EH (cell line): ENCODE measurements around the gene FCN1.
"Not testable (repeated sequence)": the region's sequence is repeated elsewhere in the genome, so short reads cannot be mapped to it uniquely, and the experiment has no call there.

Experiments
- DNase-seq: peaks from one replicate; pipeline ENCODE4 v3.0.0-alpha.2; 2015; ENCODE audit warnings: low read depth

The FCN1 gene

DNA sequence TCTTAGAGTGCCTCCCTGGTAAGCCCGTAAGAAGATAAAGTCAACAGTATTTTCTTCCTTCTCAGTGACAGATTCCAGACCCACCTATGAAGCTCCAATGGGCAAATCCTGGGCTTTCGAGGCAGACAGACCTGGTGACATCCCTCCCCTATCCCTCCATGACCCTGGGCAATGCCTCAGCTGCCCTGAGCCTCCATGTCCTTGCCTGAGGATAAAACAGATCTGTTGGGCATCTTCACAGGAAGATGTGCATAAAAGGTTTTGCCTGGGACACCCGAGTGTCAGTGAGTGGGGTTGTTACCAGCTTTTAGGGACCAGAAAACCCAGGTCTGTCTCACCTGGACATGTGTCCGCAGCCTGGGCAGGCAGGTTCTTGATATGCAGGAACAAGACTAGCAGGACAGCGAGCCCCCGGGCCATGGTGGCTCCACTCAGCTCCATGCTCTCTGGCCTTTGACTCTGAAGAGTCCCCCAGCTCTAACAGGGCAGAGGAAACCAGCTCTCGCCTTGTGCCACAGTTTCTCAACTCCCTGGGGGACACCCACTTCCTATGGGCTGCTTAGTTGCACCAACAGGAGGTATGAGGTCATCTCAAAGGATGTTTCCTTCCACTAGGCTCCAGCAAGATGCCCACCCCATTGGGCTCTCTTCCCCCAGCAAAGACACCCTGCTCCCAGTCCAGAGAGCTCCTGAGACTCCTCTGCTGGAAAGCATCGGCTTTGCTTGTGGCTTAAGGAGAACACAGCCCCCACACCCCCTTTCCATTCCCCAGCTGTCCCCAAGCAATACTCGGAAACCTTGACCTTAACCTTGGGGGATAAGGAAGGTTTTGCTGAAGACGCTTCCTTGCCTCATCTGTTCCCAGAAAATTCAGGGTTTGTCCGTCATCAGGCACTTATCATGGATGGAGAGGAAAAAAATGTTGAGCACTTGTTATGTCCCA is at the start of gene FCN1:
TSS of gene FCN1 (minus strand) at position 482 of the 943 bp plus-strand sequence. CDS start at position 441, 41 bp downstream.
- no peak for DNase-seq

GRCh38 chr9:134966697-134967546 is 49.2 kb upstream of the FCN1 start:
- no peak for DNase-seq

DNA sequence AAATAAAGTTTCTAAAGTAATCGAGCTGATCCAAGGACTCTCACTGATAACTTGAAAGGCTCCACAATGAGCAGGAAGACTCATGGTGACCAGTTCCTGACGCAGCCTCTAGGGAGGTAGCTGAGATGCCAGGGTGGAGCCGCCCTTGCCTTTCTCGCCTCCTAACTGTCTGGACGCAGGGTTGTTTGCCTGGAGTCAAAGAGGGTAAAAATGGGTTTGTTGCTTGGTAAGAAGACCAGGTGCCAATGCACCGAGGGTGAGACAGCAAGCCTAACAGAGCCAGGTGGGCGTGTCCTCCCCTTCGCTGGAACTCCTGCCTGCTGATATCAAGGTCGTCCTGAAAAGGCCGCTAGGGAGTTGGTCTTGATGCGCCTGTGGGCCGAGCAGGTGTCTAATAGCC is 48.6 kb upstream of the FCN1 start:
- DNase-seq: no peak

DNA sequence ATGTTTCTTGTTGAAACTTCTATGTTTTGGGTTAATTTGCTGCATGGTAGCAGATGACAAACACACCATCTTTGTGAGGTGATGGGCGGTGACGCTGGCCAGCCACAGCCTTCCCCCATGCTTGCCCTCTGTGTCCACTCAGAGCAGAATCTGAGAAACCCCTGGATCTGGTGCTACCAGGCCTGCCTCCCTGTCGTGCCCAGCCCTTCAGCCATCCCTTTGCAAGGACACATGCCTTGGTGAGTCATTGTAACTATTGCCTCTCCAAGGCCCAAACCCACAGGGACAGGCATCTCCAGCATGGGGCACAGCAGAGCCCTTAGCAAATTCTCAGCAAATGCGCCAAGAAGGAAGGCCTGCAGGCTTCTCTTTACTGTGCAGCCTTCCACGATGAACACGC is 48.1 kb upstream of the FCN1 start:
- no peak for DNase-seq

- DNase-seq: no peak
These were observed 47.7 kb upstream of the FCN1 start for GRCh38 chr9:134965411-134965810.

DNA sequence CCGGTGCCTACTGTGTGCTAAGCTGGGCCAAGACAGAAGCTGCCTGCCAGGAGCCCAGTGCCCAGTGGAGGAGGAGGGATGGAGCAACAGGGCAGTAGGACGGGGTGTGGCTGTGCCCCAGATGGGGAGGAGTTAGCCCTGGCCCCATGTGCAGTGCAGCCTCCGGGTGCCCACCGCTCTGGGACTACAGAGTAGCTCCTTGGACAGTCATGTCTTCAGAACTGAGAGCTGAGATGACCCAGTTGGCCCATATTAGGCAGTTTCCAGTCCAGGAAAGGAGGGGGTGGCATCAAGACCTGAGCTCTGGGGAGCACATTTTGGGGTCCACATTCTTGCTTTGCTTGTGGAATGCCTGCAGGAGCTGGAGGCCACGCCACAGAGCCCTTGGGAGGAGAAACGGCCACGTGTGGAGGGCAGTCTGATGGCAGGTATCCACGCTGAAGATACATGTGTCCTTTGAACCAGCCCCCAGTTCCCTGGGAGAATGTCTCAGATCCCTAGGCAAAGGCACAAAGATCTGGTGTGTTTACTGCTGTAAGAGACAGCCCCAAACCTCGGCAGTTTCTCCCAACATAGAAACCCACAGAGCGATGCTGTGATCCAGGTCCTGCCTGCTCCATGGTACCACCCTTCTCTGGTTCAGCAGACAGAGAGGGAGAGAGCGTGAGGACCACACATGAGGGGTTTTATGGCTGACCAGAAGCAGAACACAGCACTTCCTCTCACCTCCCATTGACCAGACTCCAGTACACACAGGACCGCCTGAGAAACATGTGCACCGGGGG is 46.8 kb upstream of the FCN1 start:
- DNase-seq: no peak

DNA sequence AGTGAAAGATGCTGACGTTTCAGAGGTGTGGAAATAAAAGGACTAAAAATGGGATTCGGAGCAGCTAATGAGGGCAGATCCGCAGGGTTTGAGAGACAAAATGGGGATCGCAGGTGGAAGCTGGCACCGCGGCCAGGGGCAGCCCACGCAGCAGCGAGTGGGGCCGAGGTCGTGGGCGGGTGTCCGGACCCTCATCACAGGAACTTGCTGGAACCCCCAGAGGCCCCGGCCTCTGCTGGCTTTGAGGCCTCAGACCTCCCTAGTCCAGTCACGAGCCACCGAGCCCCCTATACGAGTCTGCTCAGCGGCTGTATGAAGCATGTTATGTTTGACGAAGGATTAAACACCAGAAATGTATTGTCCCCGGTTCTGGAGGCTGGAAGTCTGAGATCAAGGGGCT is 45.8 kb upstream of the FCN1 start:
- no peak for DNase-seq

- no peak for DNase-seq
These were observed 45.3 kb upstream of the FCN1 start for GRCh38 chr9:134962973-134963364.

DNA sequence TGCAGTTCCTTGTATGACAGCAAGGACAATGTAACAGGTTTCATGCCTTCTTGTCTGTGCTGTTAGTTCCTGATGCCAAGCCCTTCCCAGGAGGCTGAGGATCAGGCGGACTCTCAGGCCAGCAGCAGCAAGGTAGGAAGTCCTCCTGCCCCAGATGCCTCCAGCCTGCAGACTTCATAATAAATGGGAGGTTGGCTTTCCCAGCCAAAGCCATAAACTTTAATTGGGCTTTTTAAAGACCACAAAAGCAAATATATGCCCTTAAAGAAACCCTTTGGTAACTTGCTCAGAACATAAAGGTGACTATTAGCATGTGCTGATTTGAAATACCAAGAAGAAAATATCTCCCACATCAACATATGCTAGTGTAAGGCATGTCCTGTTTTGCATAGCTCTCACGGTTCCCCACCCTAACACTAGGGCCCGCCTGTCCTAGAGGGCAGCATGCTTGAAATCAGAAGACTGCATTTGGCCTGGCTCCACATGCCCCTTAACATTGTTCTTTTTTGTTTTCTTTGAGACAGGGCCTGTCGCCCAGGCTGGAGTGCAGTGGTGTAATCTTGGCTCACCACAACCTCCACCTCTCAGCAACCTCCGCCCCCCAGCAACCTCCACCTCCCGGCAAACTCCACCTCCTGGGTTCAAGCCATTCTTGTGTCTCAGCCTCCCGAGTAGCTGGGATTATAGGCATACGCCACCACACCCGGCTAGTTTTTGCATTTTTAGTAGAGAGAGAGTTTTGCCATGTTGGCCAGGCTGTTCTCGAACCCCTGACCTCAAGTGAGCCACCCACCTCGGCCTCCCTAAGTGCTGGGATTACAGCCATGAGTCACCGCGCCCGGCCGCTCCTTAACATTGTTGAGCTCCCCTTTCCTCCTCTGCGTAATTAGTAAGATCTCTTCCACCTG is 44.6 kb upstream of the FCN1 start:
- DNase-seq: no peak

- no peak for DNase-seq
These were observed 43.8 kb upstream of the FCN1 start for GRCh38 chr9:134961331-134962064.

DNA sequence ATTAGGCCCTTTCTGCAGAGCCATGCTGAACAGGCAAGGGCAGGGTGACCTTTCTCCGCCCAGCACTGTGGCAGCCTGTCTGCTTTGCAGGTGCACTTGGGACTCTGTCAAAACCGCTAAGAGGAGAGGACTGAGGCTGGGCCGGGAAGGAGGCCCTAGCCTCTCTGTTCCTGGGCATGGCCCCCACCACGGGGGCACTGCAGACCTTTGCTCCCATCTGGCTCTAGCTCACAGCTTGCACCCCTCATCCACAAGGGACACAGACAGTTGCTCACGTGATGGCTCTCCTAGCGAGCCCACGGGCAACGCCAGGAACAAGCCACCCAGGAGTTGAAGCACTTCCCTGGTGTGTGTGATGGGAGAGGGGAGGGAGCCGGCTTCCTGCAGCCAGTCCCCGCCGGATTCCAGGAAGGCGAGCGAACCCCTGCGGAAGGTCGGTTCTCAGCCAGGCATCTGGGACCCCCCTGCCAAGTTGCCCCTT is 43.0 kb upstream of the FCN1 start:
- no peak for DNase-seq

- no peak for DNase-seq
These were observed 42.2 kb upstream of the FCN1 start for GRCh38 chr9:134959971-134960310.

DNA sequence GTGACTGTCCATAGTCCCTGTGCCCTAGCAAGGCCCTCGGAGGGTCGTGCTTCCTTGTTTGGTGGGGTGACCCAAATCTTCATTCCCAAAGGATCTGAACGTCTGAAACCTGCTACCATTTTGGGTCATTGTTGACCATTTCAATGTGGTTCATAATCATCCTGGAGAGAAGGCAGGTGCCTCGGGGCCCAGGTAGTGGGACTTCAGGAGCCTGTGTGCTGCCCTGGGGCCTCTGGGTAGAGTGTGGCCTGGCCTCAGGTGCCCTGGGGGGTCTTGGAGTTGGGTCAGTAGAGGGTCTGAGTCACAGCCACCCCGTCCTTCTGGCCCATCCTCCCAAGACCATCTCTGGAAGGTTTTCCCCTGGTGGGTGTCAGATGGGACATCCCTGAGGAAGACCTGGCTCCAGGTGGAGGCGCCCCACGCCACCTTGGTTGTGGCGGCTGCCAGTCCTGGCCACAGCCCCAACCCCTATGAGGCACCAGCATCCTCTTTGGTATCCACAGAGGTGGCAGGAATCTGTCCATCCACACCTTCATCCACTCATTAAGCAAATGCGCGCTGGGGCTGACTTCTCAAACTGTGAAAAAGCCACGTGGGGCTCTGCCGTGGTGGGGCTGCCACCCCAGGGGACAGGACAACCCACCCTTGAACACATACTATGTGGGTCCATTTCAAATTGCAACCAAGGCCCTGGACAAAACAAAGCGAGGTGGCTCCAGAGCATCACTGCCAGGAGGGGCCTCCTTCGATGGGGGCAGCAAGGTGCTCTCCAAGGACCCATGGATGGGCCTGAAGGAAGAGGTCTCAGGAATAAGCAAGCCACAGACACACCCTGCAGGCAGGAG is 41.6 kb upstream of the FCN1 start:
- no peak for DNase-seq

- no peak for DNase-seq
These were observed 40.2 kb upstream of the FCN1 start for GRCh38 chr9:134957945-134958227.

DNA sequence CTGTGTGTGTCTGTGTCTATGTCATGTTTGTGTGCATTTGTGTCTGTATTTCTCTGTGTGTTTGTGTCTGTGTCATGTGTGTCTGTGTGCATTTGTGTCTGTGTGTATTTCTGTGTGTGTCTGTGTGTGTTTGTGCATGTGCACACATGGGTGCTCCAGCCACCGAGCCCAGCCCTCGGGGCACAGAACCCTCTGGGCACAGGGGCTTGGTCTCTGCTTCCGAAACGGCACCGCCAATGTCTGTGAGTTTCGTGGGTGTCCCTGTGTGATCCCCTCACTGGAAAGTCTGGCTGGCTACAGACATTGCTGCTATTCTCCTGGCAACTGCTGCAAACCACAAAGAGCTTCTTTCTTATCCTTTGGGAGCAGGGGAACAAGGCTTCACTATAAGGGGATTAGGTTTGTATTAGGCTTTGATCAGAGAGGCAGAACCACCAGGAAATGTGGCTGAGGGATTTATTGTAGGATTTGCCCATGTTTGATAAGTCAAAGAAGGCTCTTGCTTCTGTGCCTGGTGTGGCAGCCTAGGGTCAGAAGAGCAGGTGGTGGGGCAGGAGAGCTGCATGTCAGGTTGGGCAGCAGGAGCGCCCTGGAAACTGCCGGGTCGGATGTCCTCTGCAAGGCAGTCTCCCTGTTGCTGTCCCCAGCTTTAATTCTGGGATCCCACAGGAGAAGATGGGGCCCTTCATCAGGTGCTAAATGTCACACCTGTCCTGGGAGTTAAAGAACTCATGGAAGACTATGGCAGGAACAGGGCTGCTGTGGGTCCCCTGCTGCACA is 39.6 kb upstream of the FCN1 start:
- no peak for DNase-seq

DNA sequence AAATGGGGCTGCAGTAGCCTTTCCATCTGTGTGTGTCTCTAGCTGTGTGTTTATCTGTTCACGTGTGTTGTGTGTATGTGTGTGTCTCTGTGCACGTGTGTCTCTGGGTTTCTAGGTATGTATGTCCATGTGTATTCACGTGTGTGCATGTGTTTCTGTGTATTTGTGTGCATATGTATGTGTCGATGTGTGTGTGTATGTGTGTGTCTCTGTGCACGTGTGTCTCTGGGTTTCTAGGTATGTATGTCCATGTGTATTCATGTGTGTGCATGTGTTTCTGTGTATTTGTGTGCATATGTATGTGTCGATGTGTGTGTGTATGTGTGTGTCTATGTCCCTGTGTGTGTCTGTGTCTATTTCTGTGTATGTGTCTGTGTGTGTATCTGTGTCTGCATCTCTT is 38.7 kb upstream of the FCN1 start:
- DNase-seq: not testable (repeated sequence)

- no peak for DNase-seq
These were observed 38.1 kb upstream of the FCN1 start for GRCh38 chr9:134955801-134956200.

GRCh38 chr9:134955156-134955555 is 37.4 kb upstream of the FCN1 start:
- DNase-seq: no peak

- DNase-seq: no peak
These were observed 34.3 kb upstream of the FCN1 start for GRCh38 chr9:134951994-134952393.
